ENCODE results near the gene ACOX3.
"Not testable (repeated sequence)": the region's sequence is repeated elsewhere in the genome, so short reads cannot be mapped to it uniquely, and the experiment has no call there.

ACOX3 gene

GRCh38 chr4:8350841-8351461 is 89.6 kb downstream of the ACOX3 start:
- TF ChIP-seq, protein P1, sequence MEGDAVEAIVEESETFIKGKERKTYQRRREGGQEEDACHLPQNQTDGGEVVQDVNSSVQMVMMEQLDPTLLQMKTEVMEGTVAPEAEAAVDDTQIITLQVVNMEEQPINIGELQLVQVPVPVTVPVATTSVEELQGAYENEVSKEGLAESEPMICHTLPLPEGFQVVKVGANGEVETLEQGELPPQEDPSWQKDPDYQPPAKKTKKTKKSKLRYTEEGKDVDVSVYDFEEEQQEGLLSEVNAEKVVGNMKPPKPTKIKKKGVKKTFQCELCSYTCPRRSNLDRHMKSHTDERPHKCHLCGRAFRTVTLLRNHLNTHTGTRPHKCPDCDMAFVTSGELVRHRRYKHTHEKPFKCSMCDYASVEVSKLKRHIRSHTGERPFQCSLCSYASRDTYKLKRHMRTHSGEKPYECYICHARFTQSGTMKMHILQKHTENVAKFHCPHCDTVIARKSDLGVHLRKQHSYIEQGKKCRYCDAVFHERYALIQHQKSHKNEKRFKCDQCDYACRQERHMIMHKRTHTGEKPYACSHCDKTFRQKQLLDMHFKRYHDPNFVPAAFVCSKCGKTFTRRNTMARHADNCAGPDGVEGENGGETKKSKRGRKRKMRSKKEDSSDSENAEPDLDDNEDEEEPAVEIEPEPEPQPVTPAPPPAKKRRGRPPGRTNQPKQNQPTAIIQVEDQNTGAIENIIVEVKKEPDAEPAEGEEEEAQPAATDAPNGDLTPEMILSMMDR (IDR thresholded peaks at IDR 0.05; ENCODE audit: insufficient read depth, low read depth, low read length, missing control alignments) = no peak
- no peak for DNase-seq (ENCODE audit: low read depth)
- H3K4me3 ChIP-seq (ENCODE audit: low read length) = no peak overlapping the region

DNA sequence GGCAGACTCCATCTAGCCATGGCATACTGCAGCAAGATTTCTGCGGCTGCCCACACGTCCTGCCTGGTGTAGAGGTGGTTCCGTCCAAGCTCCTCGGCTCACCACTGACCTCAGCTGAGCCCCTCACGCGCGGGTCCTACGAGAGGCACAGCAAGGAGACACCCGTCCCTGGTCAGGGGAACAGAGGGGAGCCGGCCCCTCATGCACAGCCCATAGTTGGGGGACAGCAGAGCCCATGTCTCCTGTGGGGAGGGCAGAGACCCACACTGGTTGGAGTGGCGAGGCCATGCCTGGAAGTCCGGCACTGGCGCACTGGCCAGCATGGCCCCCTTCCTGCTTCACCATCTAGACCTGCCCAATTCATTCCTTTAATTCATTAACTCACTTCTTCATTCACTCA is 90.2 kb downstream of the ACOX3 start:
- no peak for DNase-seq (ENCODE audit: low read depth)
- TF ChIP-seq, protein P1 (IDR thresholded peaks at IDR 0.05; ENCODE audit: insufficient read depth, low read depth, low read length, missing control alignments) = no peak
- H3K4me3 ChIP-seq (ENCODE audit: low read length) = no peak overlapping the region

GRCh38 chr4:8349664-8350236 is 90.8 kb downstream of the ACOX3 start:
- H3K4me3 ChIP-seq (ENCODE audit: low read length) = no peak overlapping the region
- no peak for DNase-seq (ENCODE audit: low read depth)
- TF ChIP-seq, protein P1 (IDR thresholded peaks at IDR 0.05; ENCODE audit: insufficient read depth, low read depth, low read length, missing control alignments) = no peak

DNA sequence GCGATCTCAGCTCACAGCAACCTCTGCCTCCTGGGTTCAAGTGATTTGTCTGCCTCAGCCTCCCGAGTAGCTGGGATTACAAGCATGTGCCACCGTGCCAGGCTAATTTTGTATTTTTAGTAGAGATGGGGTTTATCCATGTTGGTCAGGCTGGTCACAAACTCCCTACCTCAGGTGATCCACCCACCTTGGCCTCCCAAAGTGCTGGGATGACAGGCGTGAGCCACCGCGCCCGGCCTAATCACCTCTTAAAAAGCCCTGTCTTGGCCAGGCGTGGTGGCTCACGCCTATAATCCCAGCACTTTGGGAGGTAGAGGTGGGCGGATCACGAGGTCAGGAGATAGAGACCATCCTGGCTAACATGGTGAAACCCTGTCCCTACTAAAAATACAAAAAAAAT is 91.3 kb downstream of the ACOX3 start:
- not testable (repeated sequence) for DNase-seq (ENCODE audit: low read depth)

DNA sequence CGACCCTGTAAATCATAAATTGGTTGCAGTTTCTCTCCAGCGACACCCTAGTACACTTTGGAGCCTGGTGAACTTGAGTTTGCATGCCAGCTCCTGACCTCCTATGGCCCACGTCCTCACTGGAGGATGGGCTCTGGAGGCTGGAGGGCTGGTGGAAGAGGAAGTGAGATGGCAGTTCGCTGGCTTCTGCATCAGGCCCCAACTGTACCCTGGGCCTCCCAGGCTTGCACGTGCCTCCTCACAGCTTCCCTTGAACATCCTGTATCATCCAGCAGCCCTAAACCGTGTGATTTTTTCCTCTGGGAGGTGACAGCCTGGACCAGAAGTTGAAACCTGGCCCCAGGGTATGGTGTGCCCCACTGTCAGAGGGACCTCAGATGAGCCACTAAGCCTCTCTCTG is 92.5 kb downstream of the ACOX3 start:
- TF ChIP-seq, protein P1 (IDR thresholded peaks at IDR 0.05; ENCODE audit: insufficient read depth, low read depth, low read length, missing control alignments) = no peak
- no peak for DNase-seq (ENCODE audit: low read depth)

More for the DNA sequence above, 91.3 kb downstream of the ACOX3 start:
- H3K4me3 ChIP-seq (ENCODE audit: low read length) = not testable (repeated sequence)

DNA sequence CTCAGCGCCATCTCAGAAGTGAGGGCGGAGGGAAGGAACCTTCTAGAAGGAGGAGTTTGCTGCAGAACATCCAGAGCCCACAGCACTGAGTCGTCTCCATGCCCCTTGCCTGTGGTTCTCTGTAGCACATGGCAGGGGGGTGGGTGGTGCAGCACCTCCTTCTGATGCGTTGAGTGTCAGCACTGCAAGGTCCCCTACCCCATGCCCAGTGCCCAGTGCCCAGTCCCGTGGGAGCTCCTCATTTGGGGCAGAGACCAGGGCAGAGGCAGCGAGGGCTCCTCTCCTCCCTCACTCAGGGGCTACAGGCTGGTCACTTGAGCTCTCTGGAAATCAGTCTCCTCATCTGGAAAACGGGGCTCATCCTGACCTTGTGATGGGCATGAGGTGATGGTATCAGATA is 92.9 kb downstream of the ACOX3 start:
- no peak for DNase-seq (ENCODE audit: low read depth)
- no peak overlapping the region for H3K4me3 ChIP-seq (ENCODE audit: low read length)
- TF ChIP-seq, protein P1 (IDR thresholded peaks at IDR 0.05; ENCODE audit: insufficient read depth, low read depth, low read length, missing control alignments) = no peak

More for the DNA sequence above, 92.5 kb downstream of the ACOX3 start:
- H3K4me3 ChIP-seq (ENCODE audit: low read length) = no peak overlapping the region

GRCh38 chr4:8346838-8347605 is 93.5 kb downstream of the ACOX3 start:
- no peak for DNase-seq (ENCODE audit: low read depth)
- TF ChIP-seq, protein P1 (IDR thresholded peaks at IDR 0.05; ENCODE audit: insufficient read depth, low read depth, low read length, missing control alignments) = no peak
- H3K4me3 ChIP-seq (ENCODE audit: low read length) = no peak overlapping the region
